Measurements from ENCODE around the gene ARHGAP44.

- no peak for TF ChIP-seq CTCF (conservative IDR thresholded peaks at IDR 0.05; ENCODE audit: low read length)
- TF ChIP-seq EZH2phosphoT487 (IDR thresholded peaks at IDR 0.05; ENCODE audit: borderline replicate concordance), result no peak
Observed at GRCh38 chr17:12993631-12994030, 204.3 kb downstream of the ARHGAP44 start.
